ENCODE data around the gene GALNT2. TPM values are rescaled to one million over a fixed set of nuclear protein-coding genes. Genes with fewer than 3 reads are reported as not detected.

GALNT2 gene
- total and polyA plus RNA-seq, 2 of the 13 experiments (the other 11 are each of a cell fraction or from before 2014, with no cell fraction given), result 39.3 to 39.6 TPM

DNA sequence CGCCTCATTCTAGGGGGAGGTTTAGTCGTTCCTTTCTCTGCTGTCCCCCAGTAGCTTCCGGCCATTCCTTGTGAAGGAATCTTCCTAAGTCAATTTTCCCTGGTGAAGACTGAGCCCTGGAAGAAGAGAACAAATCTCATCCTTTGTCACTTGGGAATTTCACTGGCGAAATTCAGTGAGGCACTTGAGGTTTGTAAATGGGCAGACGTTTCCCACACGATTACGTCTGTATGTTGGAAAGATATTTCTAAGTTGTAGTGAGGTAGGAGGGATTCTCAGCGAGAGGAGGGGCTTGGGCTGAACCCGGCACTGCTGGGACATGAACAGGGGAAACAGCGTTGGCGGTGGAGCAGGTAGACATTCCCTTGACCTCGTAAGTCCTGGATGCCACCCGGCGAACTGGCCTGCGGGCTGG is 47.2 kb downstream of the GALNT2 start (continued):
- TF ChIP-seq GLI4 (CRISPR knock-in tag; IDR thresholded peaks at IDR 0.05; ENCODE audit: borderline replicate concordance) (no peak), MYNN (CRISPR knock-in tag; IDR thresholded peaks at IDR 0.05; ENCODE audit: low read depth) (no peak), SUZ12 (IDR thresholded peaks at IDR 0.05; ENCODE audit: low read depth, low read length) (no peak)
- TF ChIP-seq, protein P1, sequence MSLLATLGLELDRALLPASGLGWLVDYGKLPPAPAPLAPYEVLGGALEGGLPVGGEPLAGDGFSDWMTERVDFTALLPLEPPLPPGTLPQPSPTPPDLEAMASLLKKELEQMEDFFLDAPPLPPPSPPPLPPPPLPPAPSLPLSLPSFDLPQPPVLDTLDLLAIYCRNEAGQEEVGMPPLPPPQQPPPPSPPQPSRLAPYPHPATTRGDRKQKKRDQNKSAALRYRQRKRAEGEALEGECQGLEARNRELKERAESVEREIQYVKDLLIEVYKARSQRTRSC (CRISPR knock-in tag; IDR thresholded peaks at IDR 0.05; ENCODE audit: low read depth), result no peak

DNA sequence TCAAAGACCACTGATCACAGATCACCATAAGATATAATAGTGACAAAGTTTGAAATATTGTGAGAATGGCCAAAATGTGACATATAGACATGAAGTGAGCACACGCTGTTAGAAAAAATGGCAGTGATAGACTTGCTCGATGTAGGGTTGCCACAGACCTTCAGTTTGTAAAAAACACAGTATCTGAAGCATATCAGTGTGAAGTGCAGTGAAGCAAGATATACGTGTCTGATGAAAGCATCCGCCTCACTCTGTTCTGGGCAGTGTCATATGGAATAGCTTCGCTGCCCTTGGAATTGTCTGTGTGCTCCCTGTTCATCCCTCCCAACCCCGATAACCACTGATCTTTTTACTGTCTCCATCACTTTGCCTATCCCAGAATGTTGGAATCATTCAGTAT is 50.7 kb downstream of the GALNT2 start:
- POLR2A ChIA-PET, result no interaction called here
- H3K27me3 ChIP-seq (ENCODE audit: control insufficient read depth in 1 of 2, insufficient read depth in 2 of 2, low read length in 2 of 2), result no peaks in the 10 kb centered on the region

DNA sequence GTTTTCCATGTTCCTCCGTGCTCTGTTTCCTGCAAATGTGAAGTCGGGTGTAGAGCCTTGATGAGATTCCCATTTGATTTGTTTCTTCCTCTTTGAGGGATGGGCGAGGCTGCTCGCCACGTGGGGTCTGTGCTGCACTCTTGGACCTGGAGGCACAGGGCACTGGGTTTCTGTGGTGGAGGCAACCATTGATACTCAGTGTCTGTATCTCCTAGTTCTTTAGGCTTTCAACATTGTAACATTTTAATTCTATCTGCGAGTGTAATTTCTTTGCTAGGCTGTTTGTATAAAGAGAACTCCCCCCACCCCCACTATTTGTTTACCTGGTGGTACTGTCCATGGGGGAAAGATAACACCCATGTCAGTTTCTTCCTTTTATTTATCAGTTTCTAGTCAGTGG is 52.3 kb downstream of the GALNT2 start:
- DNase-seq (ENCODE audit: low spot score) (no peak), ATAC-seq (no peak), FAIRE-seq (no peak)
- CTCF ChIA-PET (ENCODE audit: low intra/inter-chr PET ratio, low total read pairs), result no interaction called here
- no TSS peak for BruUV-seq (replicated peaks)
- Histone ChIP-seq H3K79me2 (ENCODE audit: insufficient read depth, low read length) (peaks cover 47% of the 10 kb centered on the region), H3K9ac (ENCODE audit: insufficient read depth, low read depth, low read length) (no peak overlapping the region), H3K4me3 (replicated peaks in 1 of 3; ENCODE audit: insufficient read depth in 1 of 3, low read depth in 2 of 3, low read length in 3 of 3) (no peak overlapping the region), H2AFZ (ENCODE audit: low read length) (no peak overlapping the region), H3K4me2 (ENCODE audit: low read depth, low read length) (no peak overlapping the region), H3K4me1 (ENCODE audit: insufficient read depth, low read length) (peaks cover 36% of the 10 kb centered on the region), H3K9me3 (ENCODE audit: low read length) (no peaks in the 10 kb centered on the region), H3K27me3 (ENCODE audit: control insufficient read depth in 1 of 2, insufficient read depth in 2 of 2, low read length in 2 of 2) (no peaks in the 10 kb centered on the region), H3K27ac (ENCODE audit: extremely low read length, insufficient read depth, low read length) (no peak overlapping the region), H4K20me1 (ENCODE audit: insufficient read depth, low read length) (no peaks in the 10 kb centered on the region), H3K36me3 (replicated peaks in 1 of 2; ENCODE audit: control insufficient read depth in 1 of 2, insufficient read depth in 2 of 2, low read length in 2 of 2) (peaks cover 0 to 2% of the 10 kb centered on the region in 2 experiments; a peak in 2 of 5 replicates)
- 89% methylated on average over 6 of the region's 6 CpGs for WGBS (ENCODE audit: low lambda C conversion rate)
- in situ Hi-C loops (cut with HindIII; ENCODE audit: extremely low pct_ligation_motif_present, low pct_unique_long_range_greater_than_20kb), result no loop called here
- intact Hi-C loops (cut with micrococcal nuclease; ENCODE audit: unreplicated experiment), result no loop called here
- POLR2A ChIA-PET, result no interaction called here
- TF ChIP-seq SNRNP70 (IDR thresholded peaks at IDR 0.05; ENCODE audit: low read depth, low read length) (no peak), ZNF547 (CRISPR knock-in tag; IDR thresholded peaks at IDR 0.05) (no peak), ATM (IDR thresholded peaks at IDR 0.05; ENCODE audit: borderline replicate concordance) (no peak), ZSCAN25 (CRISPR knock-in tag; IDR thresholded peaks at IDR 0.05) (no peak), NCOA5 (CRISPR knock-in tag; IDR thresholded peaks at IDR 0.05) (no peak), PHF21A (CRISPR knock-in tag; IDR thresholded peaks at IDR 0.05) (no peak), NFYB (CRISPR knock-in tag; IDR thresholded peaks at IDR 0.05) (no peak)
- TF ChIP-seq, protein P2, sequence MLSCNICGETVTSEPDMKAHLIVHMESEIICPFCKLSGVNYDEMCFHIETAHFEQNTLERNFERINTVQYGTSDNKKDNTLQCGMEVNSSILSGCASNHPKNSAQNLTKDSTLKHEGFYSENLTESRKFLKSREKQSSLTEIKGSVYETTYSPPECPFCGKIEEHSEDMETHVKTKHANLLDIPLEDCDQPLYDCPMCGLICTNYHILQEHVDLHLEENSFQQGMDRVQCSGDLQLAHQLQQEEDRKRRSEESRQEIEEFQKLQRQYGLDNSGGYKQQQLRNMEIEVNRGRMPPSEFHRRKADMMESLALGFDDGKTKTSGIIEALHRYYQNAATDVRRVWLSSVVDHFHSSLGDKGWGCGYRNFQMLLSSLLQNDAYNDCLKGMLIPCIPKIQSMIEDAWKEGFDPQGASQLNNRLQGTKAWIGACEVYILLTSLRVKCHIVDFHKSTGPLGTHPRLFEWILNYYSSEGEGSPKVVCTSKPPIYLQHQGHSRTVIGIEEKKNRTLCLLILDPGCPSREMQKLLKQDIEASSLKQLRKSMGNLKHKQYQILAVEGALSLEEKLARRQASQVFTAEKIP (CRISPR knock-in tag; IDR thresholded peaks at IDR 0.05; ENCODE audit: borderline replicate concordance), result no peak
- TF ChIP-seq, protein P3, sequence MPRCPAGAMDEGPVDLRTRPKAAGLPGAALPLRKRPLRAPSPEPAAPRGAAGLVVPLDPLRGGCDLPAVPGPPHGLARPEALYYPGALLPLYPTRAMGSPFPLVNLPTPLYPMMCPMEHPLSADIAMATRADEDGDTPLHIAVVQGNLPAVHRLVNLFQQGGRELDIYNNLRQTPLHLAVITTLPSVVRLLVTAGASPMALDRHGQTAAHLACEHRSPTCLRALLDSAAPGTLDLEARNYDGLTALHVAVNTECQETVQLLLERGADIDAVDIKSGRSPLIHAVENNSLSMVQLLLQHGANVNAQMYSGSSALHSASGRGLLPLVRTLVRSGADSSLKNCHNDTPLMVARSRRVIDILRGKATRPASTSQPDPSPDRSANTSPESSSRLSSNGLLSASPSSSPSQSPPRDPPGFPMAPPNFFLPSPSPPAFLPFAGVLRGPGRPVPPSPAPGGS (CRISPR knock-in tag; IDR thresholded peaks at IDR 0.05), result no peak
- TF ChIP-seq, protein P4, sequence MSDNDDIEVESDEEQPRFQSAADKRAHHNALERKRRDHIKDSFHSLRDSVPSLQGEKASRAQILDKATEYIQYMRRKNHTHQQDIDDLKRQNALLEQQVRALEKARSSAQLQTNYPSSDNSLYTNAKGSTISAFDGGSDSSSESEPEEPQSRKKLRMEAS (IDR thresholded peaks at IDR 0.05), result no peak

More for the DNA sequence above, 50.7 kb downstream of the GALNT2 start:
- intact Hi-C loops (cut with micrococcal nuclease; ENCODE audit: unreplicated experiment), result no loop called here
- no peak for ATAC-seq
- H3K27ac ChIP-seq (ENCODE audit: extremely low read length, insufficient read depth, low read length), result no peak overlapping the region
- FAIRE-seq, result no peak
- peaks cover 49% of the 10 kb centered on the region for H3K79me2 ChIP-seq (ENCODE audit: insufficient read depth, low read length)
- no peak overlapping the region for H2AFZ ChIP-seq (ENCODE audit: low read length)
- no peak for DNase-seq (ENCODE audit: low spot score)
- WGBS (ENCODE audit: low lambda C conversion rate), result 97% methylated on average over 6 of the region's 6 CpGs
- no peaks in the 10 kb centered on the region for H3K9me3 ChIP-seq (ENCODE audit: low read length)
- H3K4me3 ChIP-seq (replicated peaks in 1 of 3; ENCODE audit: insufficient read depth in 1 of 3, low read depth in 2 of 3, low read length in 3 of 3), result no peak overlapping the region
- H3K36me3 ChIP-seq (replicated peaks in 1 of 2; ENCODE audit: control insufficient read depth in 1 of 2, insufficient read depth in 2 of 2, low read length in 2 of 2), result peaks cover 0 to 3% of the 10 kb centered on the region in 2 experiments; a peak in 3 of 5 replicates
- peaks cover 36% of the 10 kb centered on the region for H3K4me1 ChIP-seq (ENCODE audit: insufficient read depth, low read length)
- H3K9ac ChIP-seq (ENCODE audit: insufficient read depth, low read depth, low read length), result no peak overlapping the region
- H3K4me2 ChIP-seq (ENCODE audit: low read depth, low read length), result no peak overlapping the region
- BruUV-seq (replicated peaks), result no TSS peak
- CTCF ChIA-PET (ENCODE audit: low intra/inter-chr PET ratio, low total read pairs), result no interaction called here
- H4K20me1 ChIP-seq (ENCODE audit: insufficient read depth, low read length), result no peaks in the 10 kb centered on the region
- TF ChIP-seq PLRG1 (conservative IDR thresholded peaks at IDR 0.05), result no peak
- in situ Hi-C loops (cut with HindIII; ENCODE audit: extremely low pct_ligation_motif_present, low pct_unique_long_range_greater_than_20kb), result no loop called here

Data from HepG2 (cell line).